ENCODE data around the gene CCPG1.

- TF ChIP-seq POLR2A (IDR thresholded peaks at IDR 0.05; ENCODE audit: low read depth) (no peak), CTCF (IDR thresholded peaks at IDR 0.05) (no peak)
Measured at GRCh38 chr15:55420171-55420866, 12.2 kb upstream of the CCPG1 start.

Measured in esophagus muscularis mucosa (tissue), 3 donors.